Fibroblast of skin of right biceps (primary cell): ENCODE data around the gene GFPT2.

Experiments
- DNase-seq: peaks from one replicate; pipeline ENCODE4 v3.0.0-alpha.2; 2013

GFPT2 gene

GRCh38 chr5:180332051-180332517, 21.1 kb downstream of the GFPT2 start:
- peak; percentile 57 for DNase-seq

- no peak for DNase-seq
Measured at GRCh38 chr5:180331647-180331950, 21.5 kb downstream of the GFPT2 start.

GRCh38 chr5:180330810-180331646, 22.1 kb downstream of the GFPT2 start:
- DNase-seq, result peak; percentile 98

GRCh38 chr5:180330270-180330648, 22.9 kb downstream of the GFPT2 start:
- no peak for DNase-seq

GRCh38 chr5:180329606-180330269, 23.4 kb downstream of the GFPT2 start:
- no peak for DNase-seq

- DNase-seq, result no peak
Measured at GRCh38 chr5:180329138-180329435, 24.0 kb downstream of the GFPT2 start.

- peak; percentile 70 for DNase-seq
Measured at GRCh38 chr5:180328296-180329137, 24.6 kb downstream of the GFPT2 start.

- DNase-seq, result no peak
Measured at GRCh38 chr5:180326989-180327565, 26.1 kb downstream of the GFPT2 start.

GRCh38 chr5:180324601-180324950, 28.6 kb downstream of the GFPT2 start:
- no peak for DNase-seq

GRCh38 chr5:180323941-180324600, 29.1 kb downstream of the GFPT2 start:
- no peak for DNase-seq

- DNase-seq, result no peak
Measured at GRCh38 chr5:180323160-180323559, 30.0 kb downstream of the GFPT2 start.

GRCh38 chr5:180318456-180319089, 34.6 kb downstream of the GFPT2 start:
- DNase-seq, result no peak

- no peak for DNase-seq
Measured at GRCh38 chr5:180316586-180316985, 36.5 kb downstream of the GFPT2 start.

- peak; percentile 37 for DNase-seq
Measured at GRCh38 chr5:180315762-180316212, 37.3 kb downstream of the GFPT2 start.

GRCh38 chr5:180313677-180314505, 39.2 kb downstream of the GFPT2 start:
- peak; percentile 26 for DNase-seq

GRCh38 chr5:180311216-180311615, 41.9 kb downstream of the GFPT2 start:
- DNase-seq, result no peak

GRCh38 chr5:180306796-180307195, 46.3 kb downstream of the GFPT2 start:
- no peak for DNase-seq

GRCh38 chr5:180305481-180305880, 47.7 kb downstream of the GFPT2 start:
- no peak for DNase-seq

GRCh38 chr5:180304431-180305375, 48.4 kb downstream of the GFPT2 start:
- DNase-seq, result no peak

GRCh38 chr5:180304016-180304292, 49.2 kb downstream of the GFPT2 start:
- DNase-seq, result no peak
